ENCODE measurements around the gene NRP2.

GRCh38 chr2:205811387-205811786 lies 129.1 kb downstream of the NRP2 start:
- no peak for TF ChIP-seq YY1 (IDR thresholded peaks at IDR 0.05; ENCODE audit: insufficient read depth, insufficient read length)
- TF ChIP-seq ZNF274 (IDR thresholded peaks at IDR 0.05; ENCODE audit: low read depth, low read length) = no peak
- no peak for TF ChIP-seq SUZ12 (IDR thresholded peaks at IDR 0.05; ENCODE audit: extremely low read depth, insufficient read depth, insufficient read length)

Measured in NT2/D1 (cell line).